HepG2 (cell line): ENCODE data around the gene ANKRD49. TPM values are rescaled to one million over a fixed set of nuclear protein-coding genes. Genes with fewer than 3 reads are reported as not detected.

Experiments used
- ARID4A ChIP-seq: sonication (generic); formaldehyde crosslinking; IDR thresholded peaks from 2 replicates; pipeline ENCODE4 v1.5.0; 2020; ENCODE audit warnings: mild to moderate bottlenecking, missing genetic modification reagents, borderline replicate concordance
- BORCS8-MEF2B ChIP-seq: sonication (generic); formaldehyde crosslinking; IDR thresholded peaks from 2 replicates; pipeline ENCODE4 v1.8.0; 2022; ENCODE audit warnings: mild to moderate bottlenecking, missing genetic modification reagents
- CHD2 ChIP-seq: IDR thresholded peaks from 2 replicates; pipeline ENCODE4 v1.6.1; 2011; ENCODE audit warnings: low read depth, low read length, improper control_type of control experiment
- HDAC6 ChIP-seq: fragments of 200-600 bp; sonication (generic); IDR thresholded peaks from 2 replicates; pipeline ENCODE4 v1.7.0; 2017; ENCODE audit warnings: mild to moderate bottlenecking, antibody characterized with exemption, low read length, low read depth
- HNF1A ChIP-seq, 2 experiments: sonication (generic) in 1 of 2; formaldehyde crosslinking in 1 of 2; IDR thresholded peaks; 2 replicates each; pipeline versions ENCODE4 v1.4.0 to v1.6.1; 2016 to 2020; ENCODE audit warnings: borderline replicate concordance in 1 of 2, low read depth in 1 of 2, mild to moderate bottlenecking in 1 of 2, missing genetic modification reagents in 1 of 2
- IKZF1 ChIP-seq: fragments of 450-650 bp; IDR thresholded peaks from 2 replicates; pipeline ENCODE4 v1.7.1; 2016
- NCOA2 ChIP-seq: sonication (generic); formaldehyde crosslinking; IDR thresholded peaks from 2 replicates; pipeline ENCODE4 v1.8.0; 2022; ENCODE audit warnings: inconsistent platforms
- NFIC ChIP-seq: IDR thresholded peaks from 2 replicates; pipeline ENCODE4 v1.6.1; 2012; ENCODE audit warnings: mild to moderate bottlenecking, low read length, inconsistent platforms
- SMAD3 ChIP-seq: sonication (generic); formaldehyde crosslinking; IDR thresholded peaks from 2 replicates; pipeline ENCODE4 v1.4.0; 2020; ENCODE audit warnings: missing genetic modification reagents
- ZBTB25 ChIP-seq: IDR thresholded peaks from 2 replicates; pipeline ENCODE4 v1.6.1; 2018; ENCODE audit warnings: missing genetic modification reagents
- ZBTB33 ChIP-seq: sonication (generic); formaldehyde crosslinking; IDR thresholded peaks from 2 replicates; pipeline ENCODE4 v1.4.0; 2020; ENCODE audit warnings: missing genetic modification reagents
- ZNF234 ChIP-seq: sonication (generic); formaldehyde crosslinking; conservative IDR thresholded peaks from 2 replicates; pipeline ENCODE4 v1.5.1; 2020; ENCODE audit warnings: mild to moderate bottlenecking, missing genetic modification reagents
- ZNF282 ChIP-seq: fragments of 450-650 bp; IDR thresholded peaks from 2 replicates; pipeline ENCODE4 v1.6.1; 2018; ENCODE audit not compliant: partially characterized antibody
- ZNF30 ChIP-seq: sonication (generic); formaldehyde crosslinking; IDR thresholded peaks from 2 replicates; pipeline ENCODE4 v1.5.0; 2020; ENCODE audit warnings: mild to moderate bottlenecking, missing genetic modification reagents
- ZNF329 ChIP-seq: sonication (generic); formaldehyde crosslinking; IDR thresholded peaks from 2 replicates; pipeline ENCODE4 v1.9.0; 2021; ENCODE audit warnings: low read depth, mild to moderate bottlenecking, missing genetic modification reagents
- ZNF350 ChIP-seq: sonication (generic); formaldehyde crosslinking; IDR thresholded peaks from 2 replicates; pipeline ENCODE4 v1.4.0; 2020; ENCODE audit warnings: mild to moderate bottlenecking, low read depth, missing genetic modification reagents, borderline replicate concordance
- ZNF709 ChIP-seq: sonication (generic); formaldehyde crosslinking; IDR thresholded peaks from 2 replicates; pipeline ENCODE4 v1.5.0; 2020; ENCODE audit warnings: mild to moderate bottlenecking, missing genetic modification reagents
- polyA plus RNA-seq, 8 experiments: library from polyadenylated mRNA; depleted of rRNA in 3 of 8; stranded (reverse) in 7 of 8; unstranded in 1 of 8; fragments of >200 nt; fragmentation: Illumina TruSeq in 4 of 8; extraction: Trizol in 4 of 8; gene quantifications; 2 replicates each; pipeline versions ENCODE4 v1.2.1 to v1.2.3, GENCODE V29; 2011 to 2016; ENCODE audit warnings: low read depth in 4 of 8, missing spikeins in 1 of 8, mixed read lengths in 1 of 8; ENCODE audit not compliant: insufficient read depth in 1 of 8
- total RNA-seq, 5 experiments: library from RNA; depleted of rRNA; stranded (reverse); fragments of >200 nt; fragmentation: Illumina TruSeq; extraction: Trizol; gene quantifications; 2 replicates each; pipeline ENCODE4 v1.2.3, GENCODE V29; 2016; ENCODE audit warnings: low read depth in 1 of 5

The ANKRD49 gene
- total and polyA plus RNA-seq, 2 of the 13 experiments (the other 11 are each of a cell fraction or from before 2014, with no cell fraction given), result 14.2 to 14.3 TPM

- TF ChIP-seq ZBTB25 (CRISPR knock-in tag) (no peak), HNF1A (IDR thresholded peaks at IDR 0.05; ENCODE audit: low read depth) (0 out of 2 replicates have a peak, but pooled peaks have one; percentile 11), HNF1A (CRISPR knock-in tag; IDR thresholded peaks at IDR 0.05; ENCODE audit: borderline replicate concordance) (no peak), NFIC (no peak), SMAD3 (CRISPR knock-in tag) (peak; percentile 65; the same call in 1 of the 2 replicates), ZNF329 (CRISPR knock-in tag) (no peak), ZNF234 (CRISPR knock-in tag) (no peak), CHD2 (peak; percentile 92), IKZF1 (no peak), ZNF30 (CRISPR knock-in tag) (no peak), BORCS8-MEF2B (CRISPR knock-in tag) (peak; percentile 67; the same call in 1 of the 2 replicates), ZNF709 (CRISPR knock-in tag) (0 out of 2 replicates have a peak, but pooled peaks have one; percentile 47), NCOA2 (CRISPR knock-in tag) (no peak), ZNF350 (CRISPR knock-in tag) (peak; percentile 54; the same call in 1 of the 2 replicates), ZNF282 (no peak), HDAC6 (no peak), ARID4A (CRISPR knock-in tag) (peak; percentile 91), ZBTB33 (CRISPR knock-in tag) (no peak)
Observed at GRCh38 chr11:94493281-94494125, at the start of gene ANKRD49, which contains the start of gene MRE11 (continued).
